Measurements from ENCODE around the gene LZTR1.

The LZTR1 gene

DNA sequence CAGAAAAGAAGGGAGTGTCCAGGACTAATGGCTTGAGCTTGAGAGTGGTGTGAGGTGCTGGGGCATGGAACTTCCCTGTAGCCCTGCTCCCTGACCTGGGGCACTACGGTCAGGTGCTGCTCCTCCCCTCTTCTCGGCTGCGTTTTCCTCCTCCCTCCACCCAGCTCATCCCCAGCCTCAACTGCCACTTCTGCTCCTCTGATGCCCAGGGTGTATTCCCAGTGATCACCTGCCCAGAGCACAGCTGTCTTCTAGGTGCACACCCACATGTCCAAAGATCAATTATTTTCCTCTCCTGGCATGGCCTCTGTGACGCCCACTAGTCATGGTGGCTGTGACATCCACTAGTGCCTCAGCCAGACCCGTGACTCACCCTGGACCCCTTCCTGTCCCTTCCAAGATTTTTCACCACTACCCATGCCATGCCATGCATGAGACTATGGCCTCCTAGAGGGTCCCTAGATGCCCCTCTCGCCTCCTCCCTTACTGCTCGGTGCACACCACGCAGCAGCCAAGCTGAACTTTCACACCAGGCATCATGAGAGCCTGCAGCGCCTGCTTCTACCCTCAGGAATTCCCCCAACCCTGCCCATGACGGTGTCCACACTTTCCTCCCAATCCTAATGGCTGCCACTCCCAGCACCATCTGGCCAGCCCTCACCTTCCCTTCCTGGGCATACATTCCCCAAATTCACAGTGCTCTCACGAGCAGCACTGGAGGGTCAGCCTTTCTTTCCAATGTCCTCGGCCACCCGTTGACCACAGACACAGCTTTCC lies 34.7 kb downstream of the LZTR1 start:
- DNase-seq: no peak

DNA sequence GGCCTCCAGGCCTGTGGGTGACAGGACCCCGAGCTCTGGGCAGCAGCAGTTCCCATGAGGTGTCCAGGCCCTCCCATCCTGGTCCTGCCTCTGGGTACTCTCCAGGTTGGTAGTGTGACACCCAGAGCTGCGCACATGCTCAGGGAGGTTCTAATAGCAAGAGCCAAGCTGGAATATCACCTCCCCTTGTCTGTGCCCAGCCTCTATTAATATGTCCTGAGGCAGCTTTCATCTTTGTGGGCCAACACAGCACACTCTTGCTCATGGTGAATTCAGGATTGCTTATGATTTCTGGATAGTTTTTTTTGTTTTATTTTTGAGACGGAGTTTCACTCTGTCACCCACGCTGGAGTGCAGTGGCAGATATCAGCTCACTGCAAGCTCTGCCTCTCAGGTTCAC lies 36.2 kb downstream of the LZTR1 start:
- no peak for DNase-seq

DNA sequence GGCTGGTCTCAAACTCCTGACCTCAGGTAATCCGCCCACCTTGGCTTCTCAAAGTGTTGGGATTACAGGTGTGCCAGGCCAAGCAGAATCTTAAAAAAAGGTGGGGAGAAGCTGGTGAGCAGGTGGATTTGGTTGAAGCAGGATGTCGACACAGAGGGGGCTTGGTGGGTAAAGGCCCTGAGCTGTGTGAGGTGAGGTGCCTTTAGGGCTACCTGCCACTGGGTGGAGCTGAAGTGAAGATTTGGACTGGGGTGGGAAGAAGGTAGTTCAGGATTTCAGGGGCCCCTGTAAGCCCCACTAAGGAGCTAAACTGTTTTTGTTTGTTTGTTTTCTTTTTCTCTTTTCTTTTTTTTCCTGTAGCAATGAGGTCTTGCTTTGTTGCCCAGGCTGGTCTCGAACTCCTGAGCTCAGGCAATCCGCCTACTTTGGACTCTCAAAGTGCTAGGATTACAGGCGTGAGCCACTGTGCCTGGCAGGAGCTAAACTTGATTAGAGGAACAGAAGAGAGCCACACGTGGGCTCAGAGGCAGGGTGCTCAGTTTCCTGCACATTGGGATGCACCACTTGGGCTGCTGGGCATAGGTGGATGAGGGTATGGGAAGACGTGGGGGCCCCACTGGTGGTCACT lies 38.8 kb downstream of the LZTR1 start:
- no peak for DNase-seq

DNA sequence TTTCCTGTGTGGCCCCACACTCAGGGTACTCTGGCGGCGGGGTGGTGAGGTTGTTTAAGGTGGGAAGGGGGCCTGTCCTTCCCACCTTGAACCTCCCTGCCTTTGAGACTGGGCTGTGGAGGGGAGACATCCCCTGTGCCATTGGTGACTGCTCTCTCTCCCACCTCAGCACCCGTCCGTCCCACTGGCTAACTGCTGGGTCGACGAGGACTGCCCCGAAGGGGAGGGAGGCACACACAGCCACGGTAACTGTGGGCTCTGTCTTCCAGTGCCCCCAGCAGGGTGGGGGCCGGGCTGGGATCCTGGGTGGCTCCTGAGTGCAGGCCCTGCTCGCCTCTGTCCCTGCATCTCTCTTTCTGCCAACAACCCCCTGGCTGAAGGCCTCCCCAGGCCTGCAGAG lies 40.4 kb downstream of the LZTR1 start:
- DNase-seq: no peak

DNA sequence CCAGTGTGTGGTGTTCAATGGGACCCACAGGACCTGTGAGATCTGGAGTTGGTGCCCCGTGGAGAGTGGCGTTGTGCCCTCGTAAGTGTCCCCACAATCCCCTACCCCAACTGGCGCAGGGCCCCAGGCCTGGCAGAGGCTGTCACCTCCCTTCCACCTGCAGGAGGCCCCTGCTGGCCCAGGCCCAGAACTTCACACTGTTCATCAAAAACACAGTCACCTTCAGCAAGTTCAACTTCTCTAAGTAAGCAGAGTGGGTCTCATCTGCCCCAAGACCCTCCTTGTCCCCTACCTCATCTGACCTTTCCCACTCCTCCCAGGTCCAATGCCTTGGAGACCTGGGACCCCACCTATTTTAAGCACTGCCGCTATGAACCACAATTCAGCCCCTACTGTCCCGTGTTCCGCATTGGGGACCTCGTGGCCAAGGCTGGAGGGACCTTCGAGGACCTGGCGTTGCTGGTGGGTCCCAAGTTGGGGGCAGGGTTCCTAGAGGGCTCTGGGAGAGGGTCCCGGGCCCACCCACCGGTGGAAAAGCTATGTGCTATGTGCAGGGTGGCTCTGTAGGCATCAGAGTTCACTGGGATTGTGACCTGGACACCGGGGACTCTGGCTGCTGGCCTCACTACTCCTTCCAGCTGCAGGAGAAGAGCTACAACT lies 41.0 kb downstream of the LZTR1 start:
- DNase-seq: no peak

DNA sequence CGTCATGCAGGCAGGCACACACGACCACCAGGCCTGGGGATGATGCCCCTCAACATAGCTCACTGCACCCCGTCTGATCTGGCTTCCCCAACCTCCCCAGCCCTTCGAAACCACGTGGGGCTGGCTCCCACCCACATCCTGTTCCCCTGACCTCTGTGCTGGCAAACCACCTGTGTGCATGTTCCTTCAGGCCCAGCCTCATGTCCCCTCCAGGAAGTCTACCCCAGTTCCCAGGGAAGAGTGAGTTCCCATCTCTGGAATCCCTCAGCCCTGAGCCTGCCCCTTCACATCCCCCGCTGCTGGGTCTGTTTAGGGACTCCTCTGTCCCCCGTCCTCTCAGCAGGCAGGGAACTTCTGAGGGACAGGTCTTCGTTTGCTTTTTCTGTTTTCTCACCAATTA lies 43.2 kb downstream of the LZTR1 start:
- no peak for DNase-seq

DNA sequence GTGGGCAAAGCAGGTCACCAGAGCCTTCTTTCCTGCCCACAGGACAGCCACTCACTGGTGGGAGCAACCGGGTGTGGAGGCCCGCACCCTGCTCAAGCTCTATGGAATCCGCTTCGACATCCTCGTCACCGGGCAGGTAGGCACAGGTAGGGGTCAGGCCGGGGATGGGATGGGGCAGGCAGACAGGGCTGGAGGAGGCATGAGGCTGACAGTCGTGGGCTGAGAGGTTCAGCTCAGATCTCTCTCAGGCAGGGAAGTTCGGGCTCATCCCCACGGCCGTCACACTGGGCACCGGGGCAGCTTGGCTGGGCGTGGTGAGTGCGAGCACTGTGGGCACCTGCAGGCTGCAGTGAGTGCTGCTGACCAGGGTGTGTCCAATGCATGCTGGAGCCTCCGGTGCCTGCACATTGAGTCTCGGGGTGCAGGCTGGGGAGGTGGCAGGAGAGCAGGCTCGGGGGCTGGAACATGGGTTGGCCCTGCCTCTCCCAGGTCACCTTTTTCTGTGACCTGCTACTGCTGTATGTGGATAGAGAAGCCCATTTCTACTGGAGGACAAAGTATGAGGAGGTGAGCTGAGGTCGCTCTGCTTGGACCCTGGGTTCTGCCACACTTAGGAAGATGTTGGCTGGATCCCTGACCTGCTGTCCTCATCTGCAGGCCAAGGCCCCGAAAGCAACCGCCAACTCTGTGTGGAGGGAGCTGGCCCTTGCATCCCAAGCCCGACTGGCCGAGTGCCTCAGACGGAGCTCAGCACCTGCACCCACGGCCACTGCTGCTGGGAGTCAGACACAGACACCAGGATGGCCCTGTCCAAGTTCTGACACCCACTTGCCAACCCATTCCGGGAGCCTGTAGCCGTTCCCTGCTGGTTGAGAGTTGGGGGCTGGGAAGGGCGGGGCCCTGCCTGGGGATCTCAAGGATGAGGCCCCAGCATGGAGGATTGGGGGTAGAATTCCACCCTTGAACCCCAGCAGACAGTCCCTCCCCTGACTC lies 44.0 kb downstream of the LZTR1 start:
- DNase-seq: no peak

DNA sequence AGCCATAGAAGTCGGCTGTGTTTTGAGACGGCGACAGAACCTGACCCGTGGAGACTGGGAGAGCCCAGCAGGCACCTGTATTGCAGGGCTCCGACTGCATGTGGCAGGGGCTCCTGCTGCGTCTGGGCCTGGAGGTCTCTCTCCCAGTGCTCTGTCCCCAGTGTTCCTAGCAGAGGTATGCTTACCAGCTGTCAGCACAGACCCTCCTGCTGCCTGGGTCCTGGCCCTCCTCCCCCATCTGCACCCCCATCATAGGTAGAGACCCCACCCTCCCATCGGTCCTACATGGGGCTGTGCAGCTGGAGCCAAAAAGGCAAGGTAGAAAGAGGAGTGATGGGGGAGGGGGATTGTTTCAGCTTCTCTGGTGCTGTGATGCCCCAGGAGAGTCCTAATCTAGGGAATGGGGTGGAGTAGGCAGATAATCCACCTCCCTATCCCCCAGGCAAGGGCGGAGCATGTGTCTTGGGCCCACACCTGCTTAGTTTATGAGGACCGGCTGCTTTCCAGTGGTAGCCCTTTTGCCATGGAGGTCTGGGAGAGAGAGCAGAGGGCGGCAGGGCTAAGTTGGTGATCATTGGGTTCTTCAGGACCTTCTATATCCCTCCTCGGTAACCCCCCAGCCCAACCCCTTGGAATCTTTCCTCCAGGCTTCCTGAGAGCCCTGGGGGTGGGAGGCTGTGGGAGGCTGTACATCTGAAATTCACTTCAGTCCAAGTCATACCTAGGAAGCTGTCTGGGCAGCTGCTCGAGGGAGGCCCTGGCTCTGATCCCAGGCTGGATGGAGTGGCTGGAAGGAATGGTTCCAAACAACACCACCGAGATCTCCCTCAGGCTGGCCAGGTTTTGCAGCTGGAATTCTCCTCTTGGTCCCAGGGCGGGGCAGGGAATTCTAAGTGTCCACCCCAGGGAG lies 44.9 kb downstream of the LZTR1 start:
- no peak for DNase-seq

DNA sequence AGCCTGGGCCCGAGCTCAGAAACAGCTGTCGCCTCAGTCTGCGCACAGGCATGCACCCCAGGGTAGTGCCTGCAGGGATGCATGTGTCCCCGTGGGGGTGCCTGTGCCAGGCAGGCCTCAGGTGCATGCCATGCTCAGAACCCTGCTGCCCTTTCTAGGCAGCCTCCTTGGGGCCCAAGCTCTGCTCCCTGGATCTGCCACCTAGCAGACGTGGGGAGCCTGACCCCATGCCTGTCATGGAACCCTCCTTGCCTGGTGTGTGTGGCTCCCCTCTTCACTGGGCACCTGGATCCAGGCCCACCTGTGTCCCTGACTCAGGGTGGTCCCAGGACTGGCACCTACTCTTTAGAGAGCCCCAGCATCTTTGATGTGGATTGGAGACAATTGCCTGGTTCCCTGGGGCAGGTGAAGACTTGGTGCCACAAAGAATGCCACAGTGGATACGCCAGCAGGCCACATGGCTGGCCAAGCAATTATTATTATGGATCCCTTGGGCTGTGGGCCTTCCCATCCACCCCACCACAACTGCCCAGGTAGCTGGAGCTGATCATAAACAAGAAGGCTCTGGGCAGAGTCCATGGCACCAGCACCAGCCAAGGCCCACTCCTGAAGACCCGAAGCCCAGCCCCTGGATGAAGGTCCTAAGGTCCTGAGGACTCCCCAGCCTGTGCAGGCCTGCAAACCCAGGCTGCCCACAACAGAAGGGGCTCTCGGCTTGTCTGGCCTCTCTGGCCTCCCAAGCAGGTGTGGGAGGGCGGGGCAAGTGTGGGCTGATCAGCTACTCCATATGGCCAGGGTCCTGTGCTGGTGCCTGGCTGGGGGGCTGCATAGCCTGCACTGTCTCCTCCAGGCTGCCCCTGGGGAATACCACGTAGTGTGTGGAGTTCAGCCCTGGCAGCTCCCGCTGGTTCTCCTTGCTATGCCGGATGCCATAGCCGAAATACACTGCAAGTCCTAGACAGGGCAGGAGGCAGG lies 46.5 kb downstream of the LZTR1 start:
- DNase-seq: no peak

DNA sequence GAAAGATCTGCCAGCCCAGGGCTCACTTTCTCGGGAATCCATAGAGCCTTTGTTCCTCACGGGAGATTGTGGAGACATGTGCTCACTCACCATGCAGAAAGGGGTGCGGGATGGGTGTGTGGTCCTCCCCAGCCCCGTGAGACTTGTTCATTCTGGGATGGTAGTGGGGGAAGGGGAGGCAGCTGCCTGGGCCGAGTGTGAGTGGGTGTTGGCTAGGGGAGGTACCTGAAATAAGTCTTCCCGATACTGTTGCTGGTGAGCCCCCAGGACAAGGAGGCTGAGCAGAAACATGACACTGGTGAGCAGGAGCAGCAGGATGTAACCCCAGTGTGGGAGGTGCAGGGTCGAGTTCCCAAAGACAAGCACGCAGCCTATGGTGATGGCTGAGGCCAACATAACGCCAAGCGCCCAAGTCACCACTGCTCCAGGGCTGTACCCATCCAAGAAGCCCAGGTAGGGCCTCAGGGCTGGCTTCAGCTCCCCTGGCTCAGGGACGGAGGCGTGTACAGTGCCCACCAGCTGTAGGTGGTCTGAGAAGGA lies 47.5 kb downstream of the LZTR1 start:
- DNase-seq: no peak

DNA sequence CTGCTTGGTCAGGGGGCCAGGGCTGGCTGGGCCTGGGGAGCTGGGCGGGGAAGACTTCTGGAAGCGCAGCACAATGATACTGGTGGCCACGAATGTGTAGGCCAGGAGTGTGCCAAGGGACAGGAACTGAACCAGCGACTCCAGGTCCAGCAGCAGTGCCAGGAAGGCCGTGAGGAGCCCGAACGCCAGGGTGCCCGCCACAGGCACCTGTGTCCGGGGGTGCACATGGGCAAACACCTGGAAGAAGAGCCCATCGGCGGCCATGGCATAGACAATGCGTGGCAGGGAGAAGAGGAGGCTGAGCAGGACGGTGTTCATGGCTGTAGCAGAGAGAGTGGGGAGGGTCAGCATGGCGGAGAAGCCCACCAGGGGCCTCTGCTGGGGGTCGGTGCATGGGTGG lies 47.9 kb downstream of the LZTR1 start:
- no peak for DNase-seq

DNA sequence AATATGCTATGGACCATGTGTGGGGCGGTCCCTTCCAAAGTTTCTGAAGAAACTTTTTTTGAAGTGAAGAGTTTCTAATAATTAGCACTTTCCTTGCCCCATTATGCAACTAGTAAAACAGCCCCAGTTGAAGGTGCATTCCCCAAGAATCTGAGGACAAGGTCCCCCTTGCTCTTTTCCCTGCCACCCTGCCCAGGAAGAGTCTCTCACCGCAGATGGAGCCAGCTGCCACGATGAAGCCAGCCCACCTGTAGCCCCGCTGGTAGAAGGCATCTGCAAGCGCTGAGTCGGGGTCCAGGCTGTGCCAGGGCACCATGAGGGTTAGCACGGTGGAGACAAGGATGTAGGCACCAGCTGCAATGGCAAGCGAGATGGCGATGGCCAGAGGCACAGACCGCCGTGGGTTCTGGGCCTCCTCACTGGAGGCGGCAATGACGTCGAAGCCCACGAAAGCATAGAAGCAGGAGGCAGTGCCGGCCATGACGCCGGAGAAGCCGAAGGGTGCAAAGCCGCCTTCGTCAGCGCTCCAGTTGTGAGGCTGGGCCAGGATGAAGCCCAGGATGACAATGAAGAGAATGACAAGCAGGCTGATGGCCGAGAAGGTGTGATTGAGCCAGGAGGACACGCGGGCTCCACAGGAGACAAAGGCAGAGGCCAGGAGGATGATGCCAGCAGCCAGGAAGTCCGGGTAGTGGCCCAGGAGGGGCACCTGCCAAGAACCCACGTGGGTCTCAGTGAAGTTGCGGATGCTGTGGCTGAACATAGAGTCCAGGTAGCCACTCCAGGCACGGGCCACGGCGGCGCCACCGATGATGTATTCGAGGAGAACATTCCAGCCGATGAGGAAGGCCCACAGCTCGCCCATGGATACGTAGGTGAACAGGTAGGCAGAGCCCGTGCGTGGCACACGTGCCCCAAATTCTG lies 48.8 kb downstream of the LZTR1 start:
- no peak for DNase-seq

DNA sequence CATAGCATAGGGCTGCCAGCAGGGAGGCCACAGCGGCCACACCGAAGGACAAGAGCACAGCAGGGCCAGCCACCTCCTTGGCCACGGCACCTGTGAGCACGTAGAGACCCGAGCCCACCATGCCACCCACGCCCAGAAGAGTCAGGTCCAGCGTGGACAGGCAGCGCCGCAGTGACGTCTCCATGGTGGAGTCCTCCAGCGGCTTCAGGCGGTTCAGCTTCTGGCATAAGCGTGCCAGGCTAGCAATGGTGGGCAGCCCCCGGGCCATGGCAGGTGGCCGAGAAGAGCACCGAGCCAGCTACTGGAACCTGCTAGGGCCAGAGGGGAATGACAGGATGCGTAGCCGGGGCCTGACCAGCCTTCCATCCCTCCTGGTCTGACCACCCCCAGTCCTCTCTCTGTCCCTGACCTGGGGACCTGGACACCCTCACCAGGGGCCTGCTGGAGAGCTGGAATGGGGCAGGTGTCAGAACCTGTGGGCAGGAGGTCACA lies 49.5 kb downstream of the LZTR1 start:
- no peak for DNase-seq

DNA sequence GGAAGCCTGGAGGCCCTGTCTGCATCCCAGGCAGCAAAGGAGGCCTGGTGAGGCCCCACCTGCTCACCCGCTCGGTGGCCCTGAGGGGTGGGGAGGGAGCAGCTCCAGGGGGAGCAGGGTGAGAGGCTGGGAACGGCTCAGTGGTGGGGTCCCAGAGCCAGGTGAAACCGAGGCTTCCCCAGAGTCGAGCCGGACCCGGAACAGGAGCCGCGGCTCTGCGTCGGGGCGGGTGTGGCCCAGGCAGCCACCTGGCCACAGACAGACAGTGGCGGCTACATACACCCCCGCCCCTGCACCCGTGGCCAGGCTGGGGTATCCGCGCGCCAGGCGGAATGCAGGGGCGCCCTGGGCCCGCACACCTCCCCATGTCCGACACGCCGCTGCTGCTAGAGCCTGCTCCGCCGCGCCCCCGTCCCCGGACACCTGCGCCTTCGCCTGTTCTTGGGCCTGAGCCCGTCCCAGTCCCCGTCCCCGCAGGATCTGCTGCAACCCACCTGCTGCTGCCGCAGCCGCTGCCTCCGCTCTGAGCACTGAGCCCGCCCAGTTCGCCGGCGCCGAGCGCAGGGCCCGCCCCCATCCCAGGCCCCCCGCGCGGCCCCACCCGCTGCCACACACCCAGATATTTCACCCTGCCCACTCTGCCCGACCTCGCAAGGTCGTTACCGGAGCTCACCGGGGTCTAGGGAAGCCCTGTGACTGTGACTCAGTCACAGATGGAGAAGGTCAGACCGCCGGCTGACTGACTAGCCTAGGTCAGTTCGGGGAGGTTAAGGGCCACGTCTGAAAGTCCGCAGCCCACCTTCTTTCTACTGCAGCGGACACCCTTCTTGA lies 50.2 kb downstream of the LZTR1 start, which contains the start of gene SLC7A4:
TSS of gene SLC7A4 (minus strand) at position 525 of the 831 bp plus-strand sequence. CDS start 749 bp downstream, outside the sequence.
- no peak for DNase-seq

DNA sequence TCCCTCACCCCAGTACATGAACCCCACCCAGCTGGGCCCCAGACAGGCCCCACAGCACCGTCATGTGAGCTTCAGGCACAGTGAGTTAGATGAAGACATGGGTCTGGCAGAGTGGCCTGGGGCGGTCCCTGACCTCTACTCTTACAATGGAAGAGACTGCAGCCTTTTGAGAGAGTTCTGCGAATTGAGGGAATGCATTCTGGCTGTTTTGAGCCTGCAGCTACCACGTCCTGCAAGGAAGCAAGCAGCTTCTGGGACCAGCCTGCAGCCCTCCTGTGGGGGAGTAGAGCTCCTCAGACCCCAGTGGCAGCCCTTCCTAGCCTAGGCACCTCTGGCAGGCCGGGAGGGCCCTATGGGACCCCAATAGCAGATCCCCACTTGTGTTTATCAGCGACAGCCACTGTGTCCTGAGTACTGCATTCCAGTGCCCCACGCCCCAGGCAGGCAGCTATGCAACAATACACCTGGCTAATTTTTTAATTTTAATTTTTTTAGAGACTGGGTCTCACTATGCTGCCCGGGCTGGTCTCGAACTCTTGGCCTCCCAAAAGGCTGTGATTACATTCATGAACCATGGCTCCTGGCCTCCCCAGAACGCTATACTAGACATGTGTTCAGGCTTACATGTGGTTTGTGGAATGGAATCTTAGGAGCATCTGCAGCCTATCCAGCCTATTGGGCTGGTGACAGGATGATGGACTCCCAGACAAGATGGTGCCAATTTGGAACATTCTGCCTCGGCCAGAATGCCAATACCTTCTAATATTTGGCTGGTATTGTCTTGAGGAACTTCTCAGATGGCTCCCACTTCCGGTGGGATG lies 51.0 kb downstream of the LZTR1 start:
- DNase-seq: no peak

DNA sequence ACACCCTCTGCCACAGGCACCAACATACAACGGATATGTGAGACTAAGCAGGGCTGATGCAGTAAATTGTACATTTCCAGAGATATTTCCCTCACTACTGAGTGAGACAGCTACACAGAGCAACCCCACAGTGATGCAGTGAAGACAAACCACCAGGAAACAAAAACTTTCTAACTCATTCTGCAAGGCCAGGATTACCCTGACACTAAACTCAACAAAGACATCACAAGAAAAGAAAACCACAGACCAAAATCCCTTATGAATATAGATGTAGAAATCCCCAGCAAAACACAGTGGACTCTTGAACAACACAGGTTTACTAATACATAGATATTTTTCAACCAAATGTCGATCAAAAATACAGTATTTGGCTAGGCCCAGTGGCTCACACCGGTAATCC lies 51.8 kb downstream of the LZTR1 start:
- no peak for DNase-seq

DNA sequence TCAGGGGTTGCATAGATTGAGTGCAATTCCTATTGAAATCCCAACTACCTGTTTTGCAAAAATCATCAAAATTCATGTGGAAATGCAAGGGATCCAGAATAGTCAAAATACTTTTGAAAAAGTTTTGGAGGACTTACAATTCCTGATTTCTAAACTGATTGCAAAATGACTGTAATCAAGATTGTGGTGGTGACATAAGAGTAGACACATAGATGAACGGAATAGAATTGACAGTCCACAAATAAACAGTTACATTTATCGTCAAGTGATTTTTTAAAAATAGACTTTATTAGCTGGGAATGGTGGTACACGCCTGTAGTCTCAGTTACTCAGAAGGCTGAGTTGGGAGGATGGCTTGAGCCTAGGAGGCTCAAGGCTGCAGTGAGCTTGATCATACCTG lies 52.9 kb downstream of the LZTR1 start:
- no peak for DNase-seq

Measured in NCI-H510A treated with DMSO at 0.1 percent for 48 hours (cell line).